Activated gamma-delta T cell (primary cell): ENCODE measurements around the gene GNB1L.

ENCODE experiments used
- DNase-seq: peaks from one replicate; lab custom pipeline; 2025; lab: John Stamatoyannopoulos, UW

The GNB1L gene

GRCh38 chr22:19862619-19863246 is 8.1 kb upstream of the GNB1L start:
- no peak for DNase-seq

- no peak for DNase-seq
Observed at GRCh38 chr22:19859861-19860510, 5.3 kb upstream of the GNB1L start.

GRCh38 chr22:19857382-19857781 is 2.7 kb upstream of the GNB1L start:
- DNase-seq, result no peak

DNA sequence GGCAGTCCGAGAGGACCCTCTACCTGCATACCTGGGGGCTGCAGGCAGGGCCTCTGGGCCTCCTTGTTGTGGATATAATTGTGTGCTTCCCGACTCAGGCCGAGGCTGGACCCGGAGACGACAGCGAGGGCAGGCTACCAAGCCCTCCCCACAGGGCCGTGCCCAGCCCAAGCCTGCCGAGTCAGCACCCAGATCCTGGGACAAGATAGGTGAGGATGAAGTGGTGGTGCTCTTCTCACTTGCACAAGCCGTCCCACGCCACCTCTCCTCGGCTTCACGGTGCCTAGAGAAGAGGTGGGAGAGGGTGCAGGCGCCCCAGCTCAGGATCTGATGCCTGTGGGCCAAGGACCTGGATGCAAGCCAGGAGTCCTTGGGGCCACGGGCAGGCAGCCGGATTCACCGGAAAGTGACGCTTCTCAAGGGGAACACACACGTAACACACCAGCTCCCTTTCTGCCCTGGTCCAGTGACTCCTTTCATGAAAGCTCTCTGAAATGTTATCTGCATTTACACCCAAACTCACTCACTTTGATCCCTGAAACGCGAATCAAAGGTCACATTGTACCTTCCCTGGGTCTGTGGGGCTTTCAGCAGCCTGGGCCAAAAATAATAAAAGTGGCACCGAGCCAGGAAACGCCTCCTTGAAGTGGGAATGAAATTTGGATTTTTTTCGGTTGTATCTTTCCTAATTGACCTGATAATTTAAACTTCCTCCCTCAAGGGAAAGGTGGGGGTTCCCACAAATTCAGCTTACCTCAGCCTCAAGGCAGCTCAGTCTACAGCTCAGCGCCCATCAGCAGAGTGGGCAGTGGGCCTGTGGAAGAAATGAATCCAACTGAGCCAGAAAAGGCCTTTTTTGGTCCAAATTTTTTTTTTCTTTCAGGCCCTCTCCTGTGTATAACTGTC is 1.1 kb upstream of the GNB1L start:
- DNase-seq, result no peak

- DNase-seq, result no peak
Observed at GRCh38 chr22:19853879-19854777, 546 bp downstream of the GNB1L start.

DNA sequence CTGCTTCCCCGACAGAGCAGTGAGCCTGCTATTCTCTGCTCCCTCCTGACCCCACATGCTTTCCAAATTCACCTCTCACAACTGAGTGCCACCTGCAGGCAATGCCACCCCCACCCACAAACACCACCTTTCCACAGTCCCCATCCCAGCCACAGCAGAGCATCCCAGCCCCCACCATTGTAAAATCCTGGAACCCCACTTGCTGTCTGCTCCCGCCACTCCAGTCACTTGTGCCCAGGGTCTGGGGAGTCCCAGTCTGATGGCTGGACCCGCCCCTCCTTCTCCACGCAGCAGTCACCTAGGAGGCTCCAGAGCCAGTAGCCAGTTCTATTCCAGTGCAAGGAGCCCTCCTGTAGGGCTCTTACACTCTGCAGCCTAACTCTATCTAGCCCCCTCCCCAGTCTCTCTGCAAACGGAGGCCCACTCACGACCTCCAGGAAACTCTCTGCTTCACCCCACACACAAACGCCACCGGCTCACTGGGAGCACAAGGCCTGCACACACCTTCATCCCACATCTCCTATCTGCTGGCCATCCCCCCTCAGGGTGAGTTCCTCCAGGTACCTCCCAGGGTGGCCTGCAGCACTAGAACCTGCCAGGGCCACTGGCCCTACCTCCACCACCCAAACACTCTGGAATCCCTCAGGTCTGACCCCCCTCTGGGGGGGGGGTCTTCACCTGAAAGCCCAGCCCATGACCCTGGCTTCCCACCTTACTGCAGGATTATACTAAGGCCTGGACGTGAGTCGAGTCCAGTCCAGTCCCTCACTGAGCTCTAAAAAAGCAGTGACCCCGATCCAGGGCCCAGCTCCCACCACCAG is 1.4 kb downstream of the GNB1L start:
- DNase-seq, result no peak

GRCh38 chr22:19852177-19852781 is 2.4 kb downstream of the GNB1L start:
- no peak for DNase-seq

DNA sequence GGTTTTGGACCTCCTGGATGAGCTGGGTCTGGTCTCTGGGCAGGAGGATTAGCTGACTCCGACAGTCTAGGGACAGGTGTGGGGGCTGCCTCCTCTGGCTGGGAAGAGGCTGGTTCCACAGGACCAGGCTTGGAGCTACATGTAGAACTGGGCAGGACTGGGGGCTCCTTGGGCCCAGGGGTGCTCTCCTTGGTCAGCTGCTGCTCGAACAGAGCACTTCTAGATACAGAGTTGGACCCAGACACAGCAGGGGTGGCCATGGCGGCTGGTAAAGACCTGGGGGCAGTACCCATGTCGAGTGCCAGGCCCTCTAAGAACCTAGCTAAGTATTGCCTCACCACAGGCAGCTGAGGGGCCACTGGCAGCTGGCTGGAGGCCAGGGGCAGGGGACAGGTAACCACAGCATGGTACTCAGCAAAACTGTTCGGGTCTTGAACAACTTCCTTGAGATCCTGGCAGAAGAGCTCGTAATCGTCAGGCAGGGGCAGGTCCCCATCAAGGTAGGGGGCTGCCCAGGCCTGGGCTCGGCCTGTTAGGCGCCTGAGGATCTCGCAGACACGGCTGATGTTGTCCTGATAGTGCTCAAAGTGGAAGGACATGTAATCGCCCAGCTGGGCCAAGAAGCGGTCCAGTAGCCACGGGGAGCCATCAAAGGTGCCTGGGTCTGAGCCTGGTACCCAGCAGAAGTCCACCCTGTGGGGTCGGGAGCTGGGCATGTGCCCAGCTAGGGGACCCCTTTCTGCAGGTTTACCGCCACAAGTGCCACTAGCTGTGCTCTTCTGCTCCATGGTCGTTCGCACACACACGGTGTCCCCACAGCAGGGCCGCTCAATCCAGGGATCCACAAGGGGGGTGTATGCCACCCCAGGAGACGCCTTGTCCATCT is 3.1 kb downstream of the GNB1L start:
- DNase-seq, result no peak

DNA sequence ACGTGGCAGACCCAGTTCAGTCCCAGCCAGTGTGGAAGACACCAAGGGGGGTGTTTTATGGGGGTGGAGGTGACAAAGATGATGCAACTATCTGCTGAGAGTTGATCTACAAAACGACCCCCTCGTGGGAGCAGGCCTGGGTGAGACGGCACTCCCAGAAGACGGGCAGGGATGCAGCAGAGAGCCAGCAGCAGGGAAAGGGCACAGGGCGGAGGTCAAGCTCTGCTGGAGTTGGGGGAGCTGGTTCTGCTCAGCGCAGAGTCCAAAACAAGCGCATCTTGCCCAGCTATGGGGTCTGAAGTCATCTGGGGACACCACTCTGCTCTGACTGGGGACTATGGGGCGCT is 3.9 kb downstream of the GNB1L start:
- no peak for DNase-seq

DNA sequence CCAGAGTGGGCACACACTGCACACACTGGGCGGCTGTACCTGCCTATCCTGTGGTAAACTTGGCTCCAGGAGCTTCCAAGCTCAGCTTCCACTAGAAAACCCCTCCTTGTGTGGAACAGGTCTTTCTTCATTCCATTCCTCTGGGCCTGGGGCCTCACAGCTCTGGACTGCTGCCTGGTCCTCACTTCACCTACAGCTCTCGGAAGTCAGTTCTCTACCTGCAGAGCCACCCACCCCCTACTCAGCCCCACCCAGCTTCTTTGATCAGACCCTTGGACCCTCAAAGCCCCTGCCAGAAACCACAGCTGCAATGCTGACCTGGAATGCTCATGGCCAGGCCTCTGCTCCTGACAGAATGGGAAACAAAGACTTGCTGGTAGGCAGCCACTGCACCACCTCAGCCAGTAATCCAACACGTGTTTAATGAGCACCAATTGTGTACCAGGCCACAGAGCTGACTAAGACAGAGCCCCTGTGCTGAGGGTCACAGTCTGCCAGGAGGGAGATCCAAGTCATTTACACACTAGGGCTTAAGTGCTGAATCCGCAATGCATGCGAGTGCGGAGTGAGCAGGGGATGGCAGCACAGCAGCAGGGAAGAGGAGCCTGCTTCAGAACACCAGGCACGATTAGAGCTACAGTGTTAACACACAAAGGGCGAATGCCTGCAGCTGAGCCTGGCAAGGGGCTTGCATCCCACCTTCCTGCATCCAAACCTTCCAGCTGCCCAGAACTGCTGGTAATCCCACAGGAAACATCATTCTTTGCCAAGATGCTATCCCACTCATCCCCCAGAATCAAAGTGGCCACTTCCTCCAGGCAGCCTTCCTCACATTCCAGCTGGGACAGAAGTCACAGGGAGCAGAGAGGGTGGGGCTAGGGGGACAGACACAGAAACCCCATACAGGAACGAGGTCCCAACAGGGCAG is 4.6 kb downstream of the GNB1L start:
- DNase-seq, result no peak

GRCh38 chr22:19848298-19849224 is 6.1 kb downstream of the GNB1L start:
- no peak for DNase-seq

- DNase-seq, result no peak
Observed at GRCh38 chr22:19847345-19847632, 7.4 kb downstream of the GNB1L start.

- no peak for DNase-seq
Observed at GRCh38 chr22:19846620-19847344, 7.9 kb downstream of the GNB1L start.

DNA sequence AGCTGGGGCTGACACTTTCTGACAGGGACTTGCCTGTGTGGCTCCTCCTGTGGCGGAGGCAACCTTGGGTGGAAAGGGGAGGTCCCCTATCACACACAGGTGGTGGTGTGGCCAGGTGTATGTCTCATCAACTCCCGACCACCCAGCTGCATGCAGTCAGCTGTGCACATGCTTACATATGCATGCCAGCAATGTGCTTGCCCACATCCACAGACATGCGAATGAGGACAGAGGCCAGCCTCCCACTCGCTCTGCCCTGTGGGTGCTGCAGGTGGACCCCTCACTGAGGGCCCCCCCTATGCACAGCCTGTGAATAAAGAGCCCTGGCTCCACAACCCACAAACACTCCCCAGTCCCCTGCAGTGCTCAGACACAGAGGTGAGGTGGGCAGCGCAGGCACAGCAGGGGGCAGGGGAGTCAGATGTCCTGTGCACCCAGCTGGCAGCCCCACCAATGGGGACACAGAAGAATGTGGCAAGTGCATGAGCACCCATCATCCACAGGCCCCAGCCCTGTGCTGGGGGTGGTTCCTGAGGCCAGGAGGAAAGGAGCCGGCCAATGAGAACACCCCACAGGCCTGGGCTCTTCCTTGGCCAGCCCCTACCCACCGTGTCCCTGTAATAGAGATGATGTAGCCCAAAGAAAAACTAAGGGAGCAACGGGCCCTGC is 9.5 kb downstream of the GNB1L start:
- DNase-seq, result no peak

- no peak for DNase-seq
Observed at GRCh38 chr22:19844377-19845053, 10.2 kb downstream of the GNB1L start.

- DNase-seq, result no peak
Observed at GRCh38 chr22:19843857-19844376, 10.8 kb downstream of the GNB1L start.
